Ascending aorta (tissue), 2 donors: ENCODE data around the gene FAM135A. TPM values are rescaled to one million over a fixed set of nuclear protein-coding genes. Genes with fewer than 3 reads are reported as not detected.

Source experiments
- DNase-seq, 2 donors: peaks; one replicate each; pipeline ENCODE4 v3.0.0-alpha.2; 2019; ENCODE audit warnings: low spot score in 2 of 2
- H3K27ac ChIP-seq, 2 donors: fragments of 200-600 bp; sonication (generic); one replicate each; pipeline ENCODE4 v1.5.1; 2016 to 2017; ENCODE audit warnings: mild to moderate bottlenecking in 1 of 2
- H3K27me3 ChIP-seq: fragments of 200-600 bp; sonication (generic); one replicate; pipeline ENCODE4 v1.5.1; 2017
- H3K36me3 ChIP-seq, 2 donors: fragments of 200-600 bp; sonication (generic); one replicate each; pipeline ENCODE4 v1.5.1; 2016
- H3K4me1 ChIP-seq, 2 donors: fragments of 200-600 bp; sonication (generic); one replicate each; pipeline ENCODE4 v1.5.1; 2016 to 2017; ENCODE audit warnings: mild to moderate bottlenecking in 1 of 2
- H3K4me3 ChIP-seq, 2 donors: fragments of 200-600 bp; sonication (generic); one replicate each; pipeline ENCODE4 v1.5.1; 2016 to 2017; ENCODE audit warnings: mild to moderate bottlenecking in 1 of 2
- H3K9me3 ChIP-seq, 2 donors: fragments of 200-600 bp; sonication (generic); one replicate each; pipeline ENCODE4 v1.5.1; 2016
- intact Hi-C: fragments of 100-400 bp; cut with DNase I; formaldehyde crosslinking; loops from one replicate; pipeline ENCODE4 v1.15.1; 2023
- total RNA-seq: library from RNA; depleted of rRNA; stranded (reverse); fragments of >200 nt; gene quantifications from one replicate; pipeline ENCODE4 v1.1.0, GENCODE V29; 2016
- TF ChIP-seq, protein P1 (sequence below), 3 experiments: fragments of 200-600 bp in 2 of 3; fragments of 450-650 bp in 1 of 3; sonication (generic) in 2 of 3; IDR thresholded peaks; one replicate each; pipeline ENCODE4 v1.5.1; 2016 to 2019; ENCODE audit warnings: antibody characterized with exemption in 3 of 3, mild to moderate bottlenecking in 1 of 3, moderate library complexity in 1 of 3

The FAM135A gene
- total RNA-seq, 1 donor from 2014 or later = 10.7 TPM

DNA sequence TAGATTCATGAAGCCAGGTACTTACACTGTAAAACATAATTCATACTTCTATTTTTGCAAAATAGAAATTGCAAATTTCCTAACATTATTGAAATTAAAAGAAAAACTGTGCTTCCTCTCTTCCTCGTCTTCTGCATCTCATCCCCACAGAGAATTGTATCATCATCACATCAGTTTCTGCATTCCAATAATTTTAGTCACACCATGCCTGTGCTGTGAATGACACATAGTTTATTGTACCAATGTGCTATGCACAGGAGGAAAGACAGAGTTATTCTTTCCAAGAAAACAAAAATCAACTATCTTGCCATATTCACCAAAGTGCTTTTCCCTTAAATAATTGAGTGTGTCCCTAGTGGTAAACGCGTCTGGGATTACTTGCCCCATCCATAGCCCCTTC, 38.1 kb upstream of the FAM135A start:
- TF ChIP-seq, protein P1, sequence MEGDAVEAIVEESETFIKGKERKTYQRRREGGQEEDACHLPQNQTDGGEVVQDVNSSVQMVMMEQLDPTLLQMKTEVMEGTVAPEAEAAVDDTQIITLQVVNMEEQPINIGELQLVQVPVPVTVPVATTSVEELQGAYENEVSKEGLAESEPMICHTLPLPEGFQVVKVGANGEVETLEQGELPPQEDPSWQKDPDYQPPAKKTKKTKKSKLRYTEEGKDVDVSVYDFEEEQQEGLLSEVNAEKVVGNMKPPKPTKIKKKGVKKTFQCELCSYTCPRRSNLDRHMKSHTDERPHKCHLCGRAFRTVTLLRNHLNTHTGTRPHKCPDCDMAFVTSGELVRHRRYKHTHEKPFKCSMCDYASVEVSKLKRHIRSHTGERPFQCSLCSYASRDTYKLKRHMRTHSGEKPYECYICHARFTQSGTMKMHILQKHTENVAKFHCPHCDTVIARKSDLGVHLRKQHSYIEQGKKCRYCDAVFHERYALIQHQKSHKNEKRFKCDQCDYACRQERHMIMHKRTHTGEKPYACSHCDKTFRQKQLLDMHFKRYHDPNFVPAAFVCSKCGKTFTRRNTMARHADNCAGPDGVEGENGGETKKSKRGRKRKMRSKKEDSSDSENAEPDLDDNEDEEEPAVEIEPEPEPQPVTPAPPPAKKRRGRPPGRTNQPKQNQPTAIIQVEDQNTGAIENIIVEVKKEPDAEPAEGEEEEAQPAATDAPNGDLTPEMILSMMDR (IDR thresholded peaks at IDR 0.05) = no peak
- intact Hi-C loops = no loop called here

DNA sequence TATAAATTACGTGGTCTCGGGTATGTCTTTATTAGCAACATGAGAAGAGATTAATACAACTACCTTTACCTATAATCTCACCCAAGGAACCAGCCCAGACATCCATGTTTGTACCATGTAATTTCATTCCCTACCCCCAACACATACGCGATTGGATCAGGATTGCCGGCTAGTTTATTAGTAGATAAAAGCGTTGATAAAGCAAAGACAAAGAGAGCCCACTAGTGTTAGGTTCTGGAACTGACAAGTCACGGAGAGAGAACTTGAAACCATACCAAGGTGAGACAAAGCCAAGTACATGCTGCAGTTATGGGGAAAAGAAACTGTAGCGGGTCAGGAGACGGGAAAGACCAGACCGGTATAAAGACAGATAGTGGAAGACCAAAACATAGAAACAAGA, 37.4 kb upstream of the FAM135A start:
- H3K27me3 ChIP-seq = no peaks in the 10 kb centered on the region
- DNase-seq = no peak
- no peaks in the 10 kb centered on the region for H3K4me1 ChIP-seq
- no peak overlapping the region for H3K27ac ChIP-seq
- TF ChIP-seq, protein P1 (IDR thresholded peaks at IDR 0.05) = no peak
- no peaks in the 10 kb centered on the region for H3K36me3 ChIP-seq
- no peaks in the 10 kb centered on the region for H3K9me3 ChIP-seq
- intact Hi-C loops = no loop called here
- H3K4me3 ChIP-seq = no peak overlapping the region

More for the DNA sequence above, 38.1 kb upstream of the FAM135A start:
- Histone ChIP-seq H3K27me3 (no peaks in the 10 kb centered on the region), H3K27ac (no peak overlapping the region), H3K9me3 (no peaks in the 10 kb centered on the region), H3K4me3 (no peak overlapping the region), H3K4me1 (no peaks in the 10 kb centered on the region), H3K36me3 (no peaks in the 10 kb centered on the region)
- no peak for DNase-seq

DNA sequence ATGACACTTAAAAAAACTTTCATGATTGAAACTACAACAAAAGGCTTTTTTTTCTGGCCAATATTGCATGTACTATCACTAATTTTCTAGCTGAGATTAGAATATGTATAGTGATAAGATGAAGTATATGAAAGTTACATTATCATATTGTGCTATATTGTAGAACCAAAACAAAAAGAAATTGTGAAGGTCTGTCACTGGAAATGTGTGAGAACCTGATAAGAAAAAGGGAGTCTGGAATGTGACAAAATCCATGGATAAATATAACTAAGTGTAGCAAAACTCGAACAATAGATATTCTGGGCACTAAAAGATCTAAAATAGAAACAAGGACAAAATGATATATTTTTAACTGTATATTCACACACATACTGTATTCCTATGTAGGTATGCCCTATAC, 36.7 kb upstream of the FAM135A start:
- no peaks in the 10 kb centered on the region for H3K36me3 ChIP-seq
- no peak for DNase-seq
- no peaks in the 10 kb centered on the region for H3K27me3 ChIP-seq
- H3K4me3 ChIP-seq = no peak overlapping the region
- no peak overlapping the region for H3K27ac ChIP-seq
- TF ChIP-seq, protein P1 (IDR thresholded peaks at IDR 0.05) = no peak
- no peaks in the 10 kb centered on the region for H3K4me1 ChIP-seq
- intact Hi-C loops = no loop called here
- no peaks in the 10 kb centered on the region for H3K9me3 ChIP-seq

DNA sequence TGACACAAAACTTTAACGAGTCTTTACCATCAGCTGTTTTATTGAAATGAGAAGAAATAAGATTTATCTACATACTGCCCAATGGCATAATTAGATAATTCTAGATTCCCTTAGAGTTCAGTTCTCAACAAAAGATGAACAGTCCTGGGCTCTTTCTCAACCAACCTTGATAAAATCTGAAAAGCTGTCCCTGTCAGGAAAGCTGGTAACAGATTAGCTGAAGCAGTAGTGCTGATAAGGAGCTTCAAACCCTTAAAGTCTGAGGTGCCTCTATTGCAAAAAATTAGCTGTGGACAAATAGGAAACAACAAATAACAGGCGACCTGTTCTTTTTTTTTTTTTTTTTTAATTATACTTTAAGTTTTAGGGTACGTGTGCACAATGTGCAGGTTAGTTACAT, 35.9 kb upstream of the FAM135A start:
- H3K4me1 ChIP-seq = no peaks in the 10 kb centered on the region
- no peaks in the 10 kb centered on the region for H3K27me3 ChIP-seq
- no peak overlapping the region for H3K27ac ChIP-seq
- H3K9me3 ChIP-seq = no peaks in the 10 kb centered on the region
- no peaks in the 10 kb centered on the region for H3K36me3 ChIP-seq
- no peak overlapping the region for H3K4me3 ChIP-seq
- intact Hi-C loops = no loop called here
- no peak for DNase-seq
- TF ChIP-seq, protein P1 (IDR thresholded peaks at IDR 0.05) = no peak

DNA sequence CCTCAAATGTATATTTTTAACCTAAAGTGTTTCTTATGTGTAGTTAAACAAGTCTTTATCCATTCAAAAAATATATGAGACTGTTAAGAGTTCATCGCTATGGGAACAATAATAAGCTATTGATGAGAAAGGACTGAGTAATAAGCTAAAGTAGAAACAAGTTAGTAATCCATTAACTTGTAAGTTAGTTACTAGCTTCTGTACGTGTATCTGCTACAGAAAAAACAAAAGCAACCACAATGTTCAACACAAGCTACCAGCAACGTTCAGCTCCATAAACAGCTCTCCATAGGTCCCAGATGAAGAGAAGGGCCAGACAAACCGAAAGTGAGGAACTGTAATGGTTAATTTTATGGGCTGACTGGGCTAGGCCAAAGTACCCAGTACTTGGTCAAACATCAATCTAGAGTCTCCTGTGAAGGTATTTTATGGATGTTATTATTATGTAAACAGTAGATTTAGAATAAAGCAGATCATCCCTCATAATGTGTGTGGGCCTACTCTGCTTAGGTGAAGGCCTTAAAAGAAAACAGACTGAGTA, 33.8 kb upstream of the FAM135A start:
- H3K27me3 ChIP-seq = no peaks in the 10 kb centered on the region
- H3K27ac ChIP-seq = no peak overlapping the region
- H3K36me3 ChIP-seq = no peaks in the 10 kb centered on the region
- DNase-seq = no peak
- no peaks in the 10 kb centered on the region for H3K9me3 ChIP-seq
- no peaks in the 10 kb centered on the region for H3K4me1 ChIP-seq
- TF ChIP-seq, protein P1 (IDR thresholded peaks at IDR 0.05) = no peak
- intact Hi-C loops = no loop called here
- no peak overlapping the region for H3K4me3 ChIP-seq

DNA sequence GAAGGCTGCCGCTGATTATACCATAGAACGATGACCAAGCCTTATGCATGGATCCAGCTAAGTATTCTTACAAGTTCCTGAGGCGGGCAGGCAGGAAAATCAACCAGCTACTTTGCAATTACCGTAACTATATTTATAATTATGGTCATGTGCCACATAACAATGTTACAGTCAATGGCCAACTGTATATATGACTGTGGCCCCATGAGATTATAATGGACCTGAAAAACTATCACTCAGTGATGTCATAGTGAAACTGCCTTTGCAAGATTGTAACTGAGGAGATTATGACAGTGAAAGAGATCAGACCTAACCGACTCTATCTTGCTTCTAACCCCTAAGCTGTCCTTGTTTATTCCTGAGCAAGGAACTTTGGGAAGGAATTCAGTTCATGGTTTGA, 33.1 kb upstream of the FAM135A start:
- H3K27ac ChIP-seq = no peak overlapping the region
- TF ChIP-seq, protein P1 (IDR thresholded peaks at IDR 0.05) = no peak
- no peaks in the 10 kb centered on the region for H3K4me1 ChIP-seq
- H3K4me3 ChIP-seq = no peak overlapping the region
- DNase-seq = no peak
- intact Hi-C loops = no loop called here
- H3K36me3 ChIP-seq = no peaks in the 10 kb centered on the region
- H3K9me3 ChIP-seq = no peaks in the 10 kb centered on the region
- no peaks in the 10 kb centered on the region for H3K27me3 ChIP-seq
